OCI-LY1 (cell line): ENCODE data around the gene HID1.
"Not testable (repeated sequence)": the region's sequence is repeated elsewhere in the genome, so short reads cannot be mapped to it uniquely, and the experiment has no call there.

Source experiments
- H2AFZ ChIP-seq: fragments of 200-600 bp; sonication (generic), shearing (Covaris generic); 2 replicates; pipeline ENCODE4 v1.6.0; 2014; ENCODE audit warnings: antibody characterized with exemption, mild to moderate bottlenecking, low read length
- H3F3A ChIP-seq: fragments of 200-600 bp; sonication (generic), shearing (Covaris generic); 2 replicates; pipeline ENCODE4 v1.6.0; 2014; ENCODE audit warnings: mild to moderate bottlenecking, antibody characterized with exemption, low read length, moderate library complexity; ENCODE audit not compliant: insufficient read depth
- H3K27ac ChIP-seq: fragments of 200-600 bp; sonication (generic); 2 replicates; pipeline ENCODE4 v1.5.1; 2014; ENCODE audit warnings: low read length, mixed run types, mild to moderate bottlenecking, low read depth; ENCODE audit not compliant: poor library complexity, severe bottlenecking
- H3K27me3 ChIP-seq: fragments of 200-600 bp; sonication (generic); 2 replicates; pipeline ENCODE4 v1.6.0; 2014; ENCODE audit warnings: antibody characterized with exemption, mild to moderate bottlenecking, low read length, moderate library complexity; ENCODE audit not compliant: insufficient read depth
- H3K36me3 ChIP-seq: fragments of 200-600 bp; sonication (generic); 2 replicates; pipeline ENCODE4 v1.6.1; 2014; ENCODE audit warnings: mild to moderate bottlenecking, antibody characterized with exemption, low read length, moderate library complexity, mixed read lengths; ENCODE audit not compliant: insufficient read depth
- H3K4me1 ChIP-seq: fragments of 200-600 bp; sonication (generic); 2 replicates; pipeline ENCODE4 v1.5.1; 2014; ENCODE audit warnings: mild to moderate bottlenecking, low read length, moderate library complexity; ENCODE audit not compliant: insufficient read depth, severe bottlenecking
- H3K4me2 ChIP-seq: fragments of 200-600 bp; sonication (generic), shearing (Covaris generic); 2 replicates; pipeline ENCODE4 v1.6.1; 2014; ENCODE audit warnings: low read length
- H3K4me3 ChIP-seq: fragments of 200-600 bp; sonication (generic); 2 replicates; pipeline ENCODE4 v1.5.1; 2014; ENCODE audit warnings: low read length, low read depth, mild to moderate bottlenecking, mixed read lengths; ENCODE audit not compliant: poor library complexity, severe bottlenecking
- H3K79me2 ChIP-seq: fragments of 200-600 bp; shearing (Covaris generic); 2 replicates; pipeline ENCODE4 v1.6.1; 2016; ENCODE audit warnings: mixed run types, low read length, mixed read lengths; ENCODE audit not compliant: insufficient read depth
- H3K9ac ChIP-seq: fragments of 200-600 bp; sonication (generic), shearing (Covaris generic); 2 replicates; pipeline ENCODE4 v1.6.1; 2014; ENCODE audit warnings: mild to moderate bottlenecking, low read length, mixed read lengths
- H3K9me2 ChIP-seq: fragments of 200-600 bp; sonication (generic), shearing (Covaris generic); 2 replicates; pipeline ENCODE4 v1.6.1; 2014; ENCODE audit warnings: low read depth, mild to moderate bottlenecking, low read length, mixed read lengths
- H3K9me3 ChIP-seq: fragments of 200-600 bp; shearing (Covaris generic); 2 replicates; pipeline ENCODE4 v1.6.1; 2014; ENCODE audit warnings: low read length, mixed read lengths
- H4K20me1 ChIP-seq: fragments of 200-600 bp; sonication (generic), shearing (Covaris generic); 2 replicates; pipeline ENCODE4 v1.6.0; 2016; ENCODE audit warnings: mild to moderate bottlenecking, low read length; ENCODE audit not compliant: insufficient read depth
- CTCF ChIP-seq: fragments of 200-600 bp; sonication (generic), shearing (Covaris generic); IDR thresholded peaks from 2 replicates; pipeline ENCODE4 v1.5.1; 2017; ENCODE audit warnings: mild to moderate bottlenecking, antibody characterized with exemption, low read length, moderate library complexity, mixed read lengths
- EZH2 ChIP-seq: fragments of 200-600 bp; sonication (generic), shearing (Covaris generic); IDR thresholded peaks from 2 replicates; pipeline ENCODE4 v1.8.0; 2017; ENCODE audit warnings: borderline replicate concordance, mixed run types, mild to moderate bottlenecking, antibody characterized with exemption, low read length, moderate library complexity, mixed read lengths

The HID1 gene

GRCh38 chr17:74907012-74907411 lies 65.5 kb downstream of the HID1 start:
- H3K9me3 ChIP-seq: no peaks in the 10 kb centered on the region
- no peaks in the 10 kb centered on the region for H3K36me3 ChIP-seq
- H3K9ac ChIP-seq: no peak overlapping the region
- no peaks in the 10 kb centered on the region for H3K27me3 ChIP-seq
- no peak overlapping the region for H3K27ac ChIP-seq
- no peaks in the 10 kb centered on the region for H3K4me1 ChIP-seq
- H3F3A ChIP-seq: no peaks in the 10 kb centered on the region
- H3K9me2 ChIP-seq: no peaks in the 10 kb centered on the region
- H2AFZ ChIP-seq: no peak overlapping the region
- TF ChIP-seq EZH2 (no peak), CTCF (no peak)
- no peaks in the 10 kb centered on the region for H4K20me1 ChIP-seq
- no peak overlapping the region for H3K4me3 ChIP-seq
- H3K79me2 ChIP-seq: no peaks in the 10 kb centered on the region
- no peak overlapping the region for H3K4me2 ChIP-seq

- H3K27me3 ChIP-seq, H3K4me3 ChIP-seq: not testable (repeated sequence)
Observed at GRCh38 chr17:74906214-74906793, 66.3 kb downstream of the HID1 start.

GRCh38 chr17:74904687-74905409 lies 67.7 kb downstream of the HID1 start:
- H3K9ac ChIP-seq: no peak overlapping the region
- H4K20me1 ChIP-seq: no peaks in the 10 kb centered on the region
- H3F3A ChIP-seq: no peaks in the 10 kb centered on the region
- H2AFZ ChIP-seq: no peak overlapping the region
- no peaks in the 10 kb centered on the region for H3K36me3 ChIP-seq
- H3K9me2 ChIP-seq: no peaks in the 10 kb centered on the region
- H3K4me3 ChIP-seq: no peak overlapping the region
- H3K9me3 ChIP-seq: no peaks in the 10 kb centered on the region
- no peaks in the 10 kb centered on the region for H3K4me1 ChIP-seq
- no peaks in the 10 kb centered on the region for H3K79me2 ChIP-seq
- TF ChIP-seq CTCF (no peak), EZH2 (no peak)
- H3K4me2 ChIP-seq: no peak overlapping the region
- no peaks in the 10 kb centered on the region for H3K27me3 ChIP-seq
- H3K27ac ChIP-seq: no peak overlapping the region

More at GRCh38 chr17:74906214-74906793, 66.3 kb downstream of the HID1 start:
- not testable (repeated sequence) for H3K4me1 ChIP-seq, H2AFZ ChIP-seq, H3F3A ChIP-seq, H3K9me2 ChIP-seq, H3K9me3 ChIP-seq, H3K27ac ChIP-seq, H3K36me3 ChIP-seq, H3K4me2 ChIP-seq, H3K79me2 ChIP-seq, H3K9ac ChIP-seq, H4K20me1 ChIP-seq

- no peaks in the 10 kb centered on the region for H4K20me1 ChIP-seq
- no peaks in the 10 kb centered on the region for H3K27me3 ChIP-seq
- TF ChIP-seq EZH2 (no peak), CTCF (no peak)
- H3K4me3 ChIP-seq: no peak overlapping the region
- no peaks in the 10 kb centered on the region for H3K9me3 ChIP-seq
- H3K36me3 ChIP-seq: no peaks in the 10 kb centered on the region
- no peaks in the 10 kb centered on the region for H3K9me2 ChIP-seq
- H2AFZ ChIP-seq: no peak overlapping the region
- H3K27ac ChIP-seq: no peak overlapping the region
- no peaks in the 10 kb centered on the region for H3K79me2 ChIP-seq
- H3F3A ChIP-seq: no peaks in the 10 kb centered on the region
- H3K9ac ChIP-seq: no peak overlapping the region
- H3K4me1 ChIP-seq: no peaks in the 10 kb centered on the region
- no peak overlapping the region for H3K4me2 ChIP-seq
Observed at GRCh38 chr17:74903671-74904070, 68.9 kb downstream of the HID1 start.
